ENCODE results near the gene AMBP. TPM values are rescaled to one million over a fixed set of nuclear protein-coding genes. Genes with fewer than 3 reads are reported as not detected.

Gene AMBP
- polyA plus RNA-seq, 4 donors: 0.81 to 1.9 (median 1.8) TPM

- Histone ChIP-seq H3K4me3 (ENCODE audit: low read depth in 1 of 3, low read length in 3 of 3) (no peak overlapping the region), H3K9me3 (ENCODE audit: control insufficient read depth in 2 of 2, insufficient read depth in 1 of 2, low read depth in 1 of 2, low read length in 1 of 2) (no peaks in the 10 kb centered on the region), H3K27me3 (ENCODE audit: control insufficient read depth in 3 of 3, insufficient read depth in 3 of 3, low read length in 3 of 3) (no peaks in the 10 kb centered on the region), H3K36me3 (ENCODE audit: control insufficient read depth in 3 of 3, insufficient read depth in 2 of 3, low read depth in 1 of 3, low read length in 3 of 3) (no peaks in the 10 kb centered on the region), H3K4me1 (ENCODE audit: control insufficient read depth in 3 of 3, insufficient read depth in 2 of 3, low read depth in 1 of 3, low read length in 2 of 3) (peaks cover 0 to 31% (median 0%) of the 10 kb centered on the region in 3 donors), H3K27ac (ENCODE audit: low read depth in 1 of 3, low read length in 2 of 3) (no peak overlapping the region)
- DNase-seq (no peak), FAIRE-seq (no peak)
- WGBS, 3 donors: 77 to 84% (median 80%) methylated on average over 12 of the region's 12 CpGs
Measured at GRCh38 chr9:114116126-114116747, 38.1 kb upstream of the AMBP start.

- peaks cover 0 to 28% (median 0%) of the 10 kb centered on the region in 3 donors for H3K4me1 ChIP-seq (ENCODE audit: control insufficient read depth in 3 of 3, insufficient read depth in 2 of 3, low read depth in 1 of 3, low read length in 2 of 3)
- DNase-seq: no peak
- H3K9me3 ChIP-seq (ENCODE audit: control insufficient read depth in 2 of 2, insufficient read depth in 1 of 2, low read depth in 1 of 2, low read length in 1 of 2): no peaks in the 10 kb centered on the region
- no peak overlapping the region for H3K27ac ChIP-seq (ENCODE audit: low read depth in 1 of 3, low read length in 2 of 3)
- H3K4me3 ChIP-seq (ENCODE audit: low read depth in 1 of 3, low read length in 3 of 3): no peak overlapping the region
- WGBS, 3 donors: 81 to 88% (median 87%) methylated on average over 9 of the region's 9 CpGs
- H3K36me3 ChIP-seq (ENCODE audit: control insufficient read depth in 3 of 3, insufficient read depth in 2 of 3, low read depth in 1 of 3, low read length in 3 of 3): no peaks in the 10 kb centered on the region
- FAIRE-seq: no peak
- no peaks in the 10 kb centered on the region for H3K27me3 ChIP-seq (ENCODE audit: control insufficient read depth in 3 of 3, insufficient read depth in 3 of 3, low read length in 3 of 3)
Measured at GRCh38 chr9:114115654-114116125, 37.6 kb upstream of the AMBP start.

DNA sequence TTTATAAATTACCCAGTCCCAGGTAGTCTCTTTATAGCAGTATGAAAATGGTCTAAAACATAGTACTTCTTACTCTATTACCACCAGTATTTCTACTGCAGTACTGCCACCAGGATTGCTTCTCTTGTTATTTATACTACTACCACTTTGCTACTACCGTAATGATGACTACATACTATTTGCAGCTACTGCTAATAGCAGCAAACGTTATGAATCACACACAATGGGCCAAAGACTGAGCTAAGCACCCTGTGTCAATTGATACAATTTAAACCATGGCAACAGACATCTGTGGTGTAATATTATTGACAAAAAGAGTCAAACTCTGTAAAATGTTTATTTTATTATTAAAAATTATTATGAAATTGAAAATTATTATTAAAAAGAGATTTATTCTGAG is 36.3 kb upstream of the AMBP start:
- FAIRE-seq: no peak
- Histone ChIP-seq H3K27ac (ENCODE audit: low read depth in 1 of 3, low read length in 2 of 3) (no peak overlapping the region), H3K9me3 (ENCODE audit: control insufficient read depth in 2 of 2, insufficient read depth in 1 of 2, low read depth in 1 of 2, low read length in 1 of 2) (no peaks in the 10 kb centered on the region), H3K36me3 (ENCODE audit: control insufficient read depth in 3 of 3, insufficient read depth in 2 of 3, low read depth in 1 of 3, low read length in 3 of 3) (no peaks in the 10 kb centered on the region), H3K27me3 (ENCODE audit: control insufficient read depth in 3 of 3, insufficient read depth in 3 of 3, low read length in 3 of 3) (no peaks in the 10 kb centered on the region), H3K4me1 (ENCODE audit: control insufficient read depth in 3 of 3, insufficient read depth in 2 of 3, low read depth in 1 of 3, low read length in 2 of 3) (peaks cover 0 to 20% (median 0%) of the 10 kb centered on the region in 3 donors), H3K4me3 (ENCODE audit: low read depth in 1 of 3, low read length in 3 of 3) (no peak overlapping the region)
- WGBS, 3 donors: 48 to 52% (median 49%) methylated on average over 2 of the region's 2 CpGs
- DNase-seq: no peak

- FAIRE-seq: no peak
- H3K27ac ChIP-seq (ENCODE audit: low read depth in 1 of 3, low read length in 2 of 3): no peak overlapping the region
Measured at GRCh38 chr9:114112778-114113584, 34.9 kb upstream of the AMBP start.

DNA sequence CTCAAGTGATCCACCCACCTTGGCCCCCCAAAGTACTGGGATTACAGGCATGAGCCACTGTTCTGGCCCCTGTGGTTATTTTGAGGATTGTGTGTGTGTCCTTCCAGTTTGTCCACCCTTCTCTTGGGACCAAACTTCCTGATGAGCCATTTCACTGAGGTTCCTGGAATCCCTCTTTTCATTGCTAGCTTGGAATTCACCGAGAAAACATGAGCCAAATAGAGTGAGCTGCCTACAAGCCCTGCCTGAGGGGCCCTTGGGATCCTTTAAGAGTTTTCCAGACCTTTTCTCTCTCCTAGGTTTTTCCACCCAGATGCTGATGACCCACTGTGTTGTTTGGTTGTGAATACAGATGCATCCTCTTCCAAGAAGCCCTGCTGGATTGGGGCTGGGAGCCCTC is 34.2 kb upstream of the AMBP start:
- no peak for FAIRE-seq
- H3K4me1 ChIP-seq (ENCODE audit: control insufficient read depth in 3 of 3, insufficient read depth in 2 of 3, low read depth in 1 of 3, low read length in 2 of 3): peaks cover 0 to 6% (median 0%) of the 10 kb centered on the region in 3 donors

More at GRCh38 chr9:114112778-114113584, 34.9 kb upstream of the AMBP start:
- H3K27me3 ChIP-seq (ENCODE audit: control insufficient read depth in 3 of 3, insufficient read depth in 3 of 3, low read length in 3 of 3): no peaks in the 10 kb centered on the region
- no peaks in the 10 kb centered on the region for H3K36me3 ChIP-seq (ENCODE audit: control insufficient read depth in 3 of 3, insufficient read depth in 2 of 3, low read depth in 1 of 3, low read length in 3 of 3)
- WGBS, 3 donors: 9 to 24% (median 17%) methylated on average over 10 of the region's 10 CpGs
- H3K4me1 ChIP-seq (ENCODE audit: control insufficient read depth in 3 of 3, insufficient read depth in 2 of 3, low read depth in 1 of 3, low read length in 2 of 3): peaks cover 0 to 7% (median 0%) of the 10 kb centered on the region in 3 donors
- DNase-seq: peak; percentile 72 to 77
- H3K9me3 ChIP-seq (ENCODE audit: control insufficient read depth in 2 of 2, insufficient read depth in 1 of 2, low read depth in 1 of 2, low read length in 1 of 2): no peaks in the 10 kb centered on the region
- no peak overlapping the region for H3K4me3 ChIP-seq (ENCODE audit: low read depth in 1 of 3, low read length in 3 of 3)

GRCh38 chr9:114110180-114110579 is 32.1 kb upstream of the AMBP start:
- FAIRE-seq (no peak), DNase-seq (no peak)
- 91 to 98% (median 95%) methylated on average over 2 of the region's 2 CpGs for WGBS, 3 donors
- no peak overlapping the region for H3K27ac ChIP-seq (ENCODE audit: low read depth in 1 of 3, low read length in 2 of 3)
- H3K4me3 ChIP-seq (ENCODE audit: low read depth in 1 of 3, low read length in 3 of 3): no peak overlapping the region
- no peaks in the 10 kb centered on the region for H3K9me3 ChIP-seq (ENCODE audit: control insufficient read depth in 2 of 2, insufficient read depth in 1 of 2, low read depth in 1 of 2, low read length in 1 of 2)
- peaks cover 0 to 6% (median 0%) of the 10 kb centered on the region in 3 donors for H3K4me1 ChIP-seq (ENCODE audit: control insufficient read depth in 3 of 3, insufficient read depth in 2 of 3, low read depth in 1 of 3, low read length in 2 of 3)
- no peaks in the 10 kb centered on the region for H3K36me3 ChIP-seq (ENCODE audit: control insufficient read depth in 3 of 3, insufficient read depth in 2 of 3, low read depth in 1 of 3, low read length in 3 of 3)
- no peaks in the 10 kb centered on the region for H3K27me3 ChIP-seq (ENCODE audit: control insufficient read depth in 3 of 3, insufficient read depth in 3 of 3, low read length in 3 of 3)

More for the DNA sequence above, 34.2 kb upstream of the AMBP start:
- no peak for DNase-seq
- 65 to 70% (median 65%) methylated on average over 1 of the region's 1 CpG for WGBS, 3 donors
- Histone ChIP-seq H3K4me3 (ENCODE audit: low read depth in 1 of 3, low read length in 3 of 3) (no peak overlapping the region), H3K27ac (ENCODE audit: low read depth in 1 of 3, low read length in 2 of 3) (no peak overlapping the region), H3K36me3 (ENCODE audit: control insufficient read depth in 3 of 3, insufficient read depth in 2 of 3, low read depth in 1 of 3, low read length in 3 of 3) (no peaks in the 10 kb centered on the region), H3K27me3 (ENCODE audit: control insufficient read depth in 3 of 3, insufficient read depth in 3 of 3, low read length in 3 of 3) (no peaks in the 10 kb centered on the region), H3K9me3 (ENCODE audit: control insufficient read depth in 2 of 2, insufficient read depth in 1 of 2, low read depth in 1 of 2, low read length in 1 of 2) (no peaks in the 10 kb centered on the region)

DNA sequence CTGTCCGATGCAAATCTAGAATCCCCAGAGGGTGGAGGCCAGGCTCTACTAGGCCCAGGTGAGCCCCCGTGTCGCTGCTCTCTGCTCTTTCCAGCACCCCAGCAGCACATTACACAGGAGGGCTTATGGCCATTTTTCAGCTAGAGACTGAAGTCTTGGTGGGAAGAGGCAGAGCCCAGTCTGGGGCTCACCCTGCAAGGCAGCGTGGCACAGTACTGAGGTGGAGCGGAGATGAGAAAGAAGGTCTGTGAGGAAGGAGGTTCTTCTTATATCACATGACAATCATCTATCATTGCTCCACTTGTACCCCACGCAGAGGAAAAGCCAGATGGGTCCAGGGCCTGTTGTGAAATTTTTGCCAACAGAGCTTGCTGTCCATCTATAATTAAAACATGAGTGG is 31.0 kb upstream of the AMBP start:
- H3K27me3 ChIP-seq (ENCODE audit: control insufficient read depth in 3 of 3, insufficient read depth in 3 of 3, low read length in 3 of 3): no peaks in the 10 kb centered on the region
- no peak for FAIRE-seq
- no peaks in the 10 kb centered on the region for H3K9me3 ChIP-seq (ENCODE audit: control insufficient read depth in 2 of 2, insufficient read depth in 1 of 2, low read depth in 1 of 2, low read length in 1 of 2)
- no peak for DNase-seq
- H3K27ac ChIP-seq (ENCODE audit: low read depth in 1 of 3, low read length in 2 of 3): no peak overlapping the region
- H3K4me1 ChIP-seq (ENCODE audit: control insufficient read depth in 3 of 3, insufficient read depth in 2 of 3, low read depth in 1 of 3, low read length in 2 of 3): peaks cover 0 to 6% (median 0%) of the 10 kb centered on the region in 3 donors
- no peaks in the 10 kb centered on the region for H3K36me3 ChIP-seq (ENCODE audit: control insufficient read depth in 3 of 3, insufficient read depth in 2 of 3, low read depth in 1 of 3, low read length in 3 of 3)
- 87 to 96% (median 89%) methylated on average over 6 of the region's 6 CpGs for WGBS, 3 donors
- H3K4me3 ChIP-seq (ENCODE audit: low read depth in 1 of 3, low read length in 3 of 3): no peak overlapping the region

DNA sequence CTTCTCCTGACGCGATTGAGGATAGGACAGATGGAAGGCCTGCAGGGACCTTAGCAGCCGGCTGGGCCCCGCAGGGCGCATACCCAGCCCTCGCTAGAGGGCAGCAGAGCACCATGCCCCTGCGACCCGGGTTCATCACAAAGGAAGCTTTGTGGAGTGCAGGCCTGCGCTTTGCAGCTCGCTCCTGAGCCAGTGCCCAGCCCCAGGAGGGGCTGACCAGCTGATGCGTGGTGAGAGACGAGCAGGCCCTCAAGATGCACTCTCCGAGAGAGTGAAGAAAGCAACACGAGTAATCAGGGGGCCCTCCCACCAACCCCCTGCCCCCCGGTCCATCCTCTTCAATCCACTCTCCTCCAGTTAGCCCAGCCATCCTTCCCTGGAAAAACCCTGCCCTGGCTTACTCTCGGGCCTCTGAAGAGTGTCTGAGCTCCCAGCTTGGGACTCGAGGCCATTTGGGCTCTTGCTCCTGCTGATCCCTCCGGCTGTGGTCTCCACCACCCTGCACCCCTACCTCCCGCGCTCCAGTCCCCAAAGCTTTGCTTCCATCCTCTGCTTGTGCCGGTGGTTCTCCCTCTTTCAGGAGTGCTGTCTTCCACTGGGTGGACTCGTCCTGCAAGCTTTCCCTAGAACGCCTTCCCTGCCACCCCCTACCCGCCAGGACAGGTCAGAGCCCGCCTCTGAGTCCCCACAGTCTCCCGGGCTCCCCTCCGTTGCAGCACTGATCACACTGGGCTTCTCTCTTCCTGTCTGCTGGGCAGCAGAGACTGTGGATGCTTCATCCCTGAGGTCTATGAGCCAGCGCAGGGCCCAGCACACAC is 30.1 kb upstream of the AMBP start:
- Histone ChIP-seq H3K27me3 (ENCODE audit: control insufficient read depth in 3 of 3, insufficient read depth in 3 of 3, low read length in 3 of 3) (no peaks in the 10 kb centered on the region), H3K4me3 (ENCODE audit: low read depth in 1 of 3, low read length in 3 of 3) (no peak overlapping the region), H3K36me3 (ENCODE audit: control insufficient read depth in 3 of 3, insufficient read depth in 2 of 3, low read depth in 1 of 3, low read length in 3 of 3) (no peaks in the 10 kb centered on the region), H3K9me3 (ENCODE audit: control insufficient read depth in 2 of 2, insufficient read depth in 1 of 2, low read depth in 1 of 2, low read length in 1 of 2) (no peaks in the 10 kb centered on the region), H3K27ac (ENCODE audit: low read depth in 1 of 3, low read length in 2 of 3) (no peak overlapping the region), H3K4me1 (ENCODE audit: control insufficient read depth in 3 of 3, insufficient read depth in 2 of 3, low read depth in 1 of 3, low read length in 2 of 3) (peaks cover 0 to 4% (median 0%) of the 10 kb centered on the region in 3 donors)
- FAIRE-seq (no peak), DNase-seq (peak; percentile 78 to 93)
- 40 to 44% (median 41%) methylated on average over 27 to 28 of the region's 28 CpGs for WGBS, 3 donors

Data from small intestine (tissue), 7 donors.